HEK293T (cell line): ENCODE results near the gene ASGR1.

Source experiments
- CTCF ChIA-PET: fragments of 350-600 bp; formaldehyde crosslinking; extraction: SDS; loops from one replicate; lab custom pipeline; 2021; ENCODE audit warnings: antibody characterized with exemption, inconsistent platforms; lab: Yijun Ruan, JAX
- POLR2A ChIA-PET: fragments of 350-600 bp; formaldehyde crosslinking; extraction: SDS; loops from one replicate; lab custom pipeline; 2020; ENCODE audit warnings: antibody characterized with exemption, inconsistent platforms; lab: Yijun Ruan, JAX
- DNase-seq: peaks from one replicate; pipeline ENCODE4 v3.0.0; 2012; ENCODE audit warnings: mixed read lengths; ENCODE audit errors: extremely low spot score
- ARNT ChIP-seq: fragments of 450-650 bp; IDR thresholded peaks from 2 replicates; pipeline ENCODE4 v1.6.1; 2017; ENCODE audit warnings: mild to moderate bottlenecking
- BHLHE40 ChIP-seq: fragments of 450-650 bp; IDR thresholded peaks from 2 replicates; pipeline ENCODE4 v1.6.1; 2016; ENCODE audit warnings: mild to moderate bottlenecking, moderate library complexity, borderline replicate concordance
- CTBP1 ChIP-seq: fragments of 450-650 bp; IDR thresholded peaks from 2 replicates; pipeline ENCODE4 v1.6.1; 2016; ENCODE audit warnings: borderline replicate concordance
- ELF4 ChIP-seq: fragments of 450-650 bp; IDR thresholded peaks from 2 replicates; pipeline ENCODE4 v1.6.1; 2017; ENCODE audit warnings: antibody characterized with exemption
- FOXA1 ChIP-seq: fragments of 450-650 bp; IDR thresholded peaks from 2 replicates; pipeline ENCODE4 v1.6.1; 2016; ENCODE audit warnings: mild to moderate bottlenecking
- FOXK2 ChIP-seq: fragments of 450-650 bp; IDR thresholded peaks from 2 replicates; pipeline ENCODE4 v1.6.1; 2016; ENCODE audit warnings: mild to moderate bottlenecking
- FOXM1 ChIP-seq: fragments of 450-650 bp; IDR thresholded peaks from 2 replicates; pipeline ENCODE4 v1.6.1; 2017; ENCODE audit warnings: mild to moderate bottlenecking, borderline replicate concordance
- HDGF ChIP-seq: fragments of 450-650 bp; IDR thresholded peaks from 2 replicates; pipeline ENCODE4 v1.6.1; 2017; ENCODE audit warnings: antibody characterized with exemption, borderline replicate concordance
- L3MBTL2 ChIP-seq: fragments of 450-650 bp; conservative IDR thresholded peaks from 2 replicates; pipeline ENCODE4 v1.6.1; 2016; ENCODE audit warnings: mild to moderate bottlenecking
- LEF1 ChIP-seq: fragments of 450-650 bp; IDR thresholded peaks from 2 replicates; pipeline ENCODE4 v1.6.1; 2017; ENCODE audit warnings: mild to moderate bottlenecking, borderline replicate concordance
- NFRKB ChIP-seq: fragments of 450-650 bp; IDR thresholded peaks from 2 replicates; pipeline ENCODE4 v1.6.1; 2016; ENCODE audit warnings: mild to moderate bottlenecking, moderate library complexity
- SP1 ChIP-seq: fragments of 450-650 bp; IDR thresholded peaks from 2 replicates; pipeline ENCODE4 v1.6.1; 2017
- SUZ12 ChIP-seq: fragments of 450-650 bp; IDR thresholded peaks from 2 replicates; pipeline ENCODE4 v1.6.1; 2016; ENCODE audit warnings: mild to moderate bottlenecking
- TARDBP ChIP-seq: fragments of 450-650 bp; IDR thresholded peaks from 2 replicates; pipeline ENCODE4 v1.6.1; 2016
- ZNF384 ChIP-seq: fragments of 450-650 bp; IDR thresholded peaks from 2 replicates; pipeline ENCODE4 v1.6.1; 2016
- TF ChIP-seq, protein P1 (sequence below): fragments of 450-650 bp; IDR thresholded peaks from 2 replicates; pipeline ENCODE4 v1.6.1; 2016

Gene ASGR1

GRCh38 chr17:7124923-7125322 lies 54.2 kb downstream of the ASGR1 start:
- no peak for TF ChIP-seq LEF1
- TF ChIP-seq SP1 = no peak
- no peak for TF ChIP-seq ELF4
- no peak for TF ChIP-seq FOXA1
- no peak for TF ChIP-seq SUZ12
- no peak for TF ChIP-seq FOXK2
- no peak for TF ChIP-seq FOXM1
- no peak for TF ChIP-seq HDGF
- TF ChIP-seq CTBP1 = no peak
- no peak for TF ChIP-seq ARNT
- no peak for TF ChIP-seq NFRKB
- TF ChIP-seq, protein P1, sequence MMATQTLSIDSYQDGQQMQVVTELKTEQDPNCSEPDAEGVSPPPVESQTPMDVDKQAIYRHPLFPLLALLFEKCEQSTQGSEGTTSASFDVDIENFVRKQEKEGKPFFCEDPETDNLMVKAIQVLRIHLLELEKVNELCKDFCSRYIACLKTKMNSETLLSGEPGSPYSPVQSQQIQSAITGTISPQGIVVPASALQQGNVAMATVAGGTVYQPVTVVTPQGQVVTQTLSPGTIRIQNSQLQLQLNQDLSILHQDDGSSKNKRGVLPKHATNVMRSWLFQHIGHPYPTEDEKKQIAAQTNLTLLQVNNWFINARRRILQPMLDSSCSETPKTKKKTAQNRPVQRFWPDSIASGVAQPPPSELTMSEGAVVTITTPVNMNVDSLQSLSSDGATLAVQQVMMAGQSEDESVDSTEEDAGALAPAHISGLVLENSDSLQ = no peak
- ChIA-PET POLR2A (no interaction called here), CTCF (interaction anchor here (1.3 kb wide), 1 partner anchor 73 kb away, joined by 5 read pairs; no protein-coding TSS in a partner anchor)
- no peak for DNase-seq

DNA sequence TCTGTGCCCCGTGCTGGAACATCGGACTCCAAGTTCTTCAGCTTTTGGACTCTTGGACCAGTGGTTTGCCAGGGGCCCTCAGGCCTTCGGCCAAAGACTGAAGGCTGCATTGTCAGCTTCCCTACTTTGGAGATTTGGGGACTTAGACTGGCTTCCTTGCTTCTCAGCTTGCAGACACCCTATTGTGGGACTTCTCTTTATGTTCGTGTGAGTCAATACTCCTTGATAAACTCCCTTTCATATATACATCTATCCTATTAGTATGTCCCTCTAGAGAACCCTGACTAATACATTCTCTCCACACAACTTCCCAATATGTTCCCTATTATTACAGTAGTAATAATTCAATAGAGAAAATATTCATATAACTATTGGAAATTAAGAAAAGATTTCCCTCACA lies 55.3 kb downstream of the ASGR1 start:
- TF ChIP-seq L3MBTL2 = no peak
- no peak for TF ChIP-seq LEF1
- no peak for TF ChIP-seq SUZ12
- TF ChIP-seq FOXM1 = no peak
- TF ChIP-seq, protein P1 = no peak
- no peak for TF ChIP-seq TARDBP
- no peak for TF ChIP-seq BHLHE40
- TF ChIP-seq FOXA1 = no peak
- no peak for TF ChIP-seq ELF4
- TF ChIP-seq CTBP1 = no peak
- TF ChIP-seq HDGF = no peak
- no peak for TF ChIP-seq ARNT
- no peak for TF ChIP-seq NFRKB
- TF ChIP-seq SP1 = no peak
- no peak for TF ChIP-seq ZNF384
- DNase-seq = no peak
- ChIA-PET POLR2A (no interaction called here), CTCF (no interaction called here)
